HG03135 (cell line): ENCODE results near the gene ENTREP3.
"Not testable (repeated sequence)": the region's sequence is repeated elsewhere in the genome, so short reads cannot be mapped to it uniquely, and the experiment has no call there.

Experiments used
- ATAC-seq: cut with Tn5 transposase; IDR thresholded peaks from one replicate; pipeline ENCODE4 v1.9.1; 2021; ENCODE audit warnings: mild to moderate bottlenecking, moderate library complexity; ENCODE audit not compliant: unreplicated experiment

ENTREP3 gene

GRCh38 chr1:155226188-155226909 is 28.9 kb downstream of the ENTREP3 start:
- ATAC-seq, result no peak

DNA sequence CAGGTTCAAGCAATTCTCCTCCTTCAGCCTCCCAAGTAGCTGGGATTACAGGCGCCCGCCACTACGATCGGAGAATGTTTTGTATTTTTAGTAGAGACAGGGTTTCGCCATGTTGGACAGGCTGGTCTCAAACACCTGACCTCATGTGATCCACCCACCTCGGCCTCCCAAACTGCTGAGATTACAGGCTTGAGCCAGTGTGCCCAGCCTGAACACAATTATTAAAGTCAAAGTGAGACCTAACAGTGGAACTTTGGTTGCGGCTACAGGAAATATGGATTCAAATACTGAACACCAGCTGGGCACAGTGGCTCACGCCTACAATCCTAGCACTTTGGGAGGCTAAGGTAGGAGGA is 29.9 kb downstream of the ENTREP3 start:
- ATAC-seq, result not testable (repeated sequence)

GRCh38 chr1:155223047-155223446 is 32.2 kb downstream of the ENTREP3 start:
- ATAC-seq, result no peak

DNA sequence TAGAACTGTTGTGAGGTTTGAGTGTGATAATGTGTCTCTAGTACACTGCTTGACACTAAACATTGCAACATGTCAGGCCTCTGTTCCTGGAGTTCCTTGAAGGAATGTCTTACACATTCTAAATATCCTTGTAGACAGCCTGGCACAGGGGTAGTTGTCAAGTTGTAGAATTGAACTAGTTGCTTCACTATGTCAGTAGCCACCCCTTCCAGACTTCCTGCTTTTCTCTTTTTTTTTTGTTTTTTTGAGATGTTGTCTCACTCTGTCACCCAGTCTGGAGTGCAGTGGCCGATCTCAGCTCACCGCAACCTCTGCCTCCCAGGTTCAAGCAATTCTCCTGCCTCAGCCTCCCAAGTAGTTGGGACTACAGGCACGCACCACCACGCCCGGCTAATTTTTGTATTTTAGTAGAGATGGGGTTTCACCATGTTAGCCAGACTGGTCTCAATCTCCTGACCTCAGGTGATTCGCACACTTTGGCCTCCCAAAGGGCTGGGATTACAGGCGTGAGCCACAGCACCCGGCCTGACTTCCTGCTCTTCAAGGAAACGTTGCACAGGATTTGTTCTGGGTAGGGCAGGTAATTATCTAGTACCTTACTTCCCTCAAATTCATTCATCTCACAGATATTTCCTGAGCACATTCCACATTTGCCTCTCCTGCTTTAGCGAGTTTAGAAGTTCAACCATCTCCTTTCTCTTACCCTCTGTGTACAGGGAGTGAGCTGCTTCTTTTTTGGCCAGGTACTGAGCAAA is 34.9 kb downstream of the ENTREP3 start:
- ATAC-seq, result not testable (repeated sequence)

DNA sequence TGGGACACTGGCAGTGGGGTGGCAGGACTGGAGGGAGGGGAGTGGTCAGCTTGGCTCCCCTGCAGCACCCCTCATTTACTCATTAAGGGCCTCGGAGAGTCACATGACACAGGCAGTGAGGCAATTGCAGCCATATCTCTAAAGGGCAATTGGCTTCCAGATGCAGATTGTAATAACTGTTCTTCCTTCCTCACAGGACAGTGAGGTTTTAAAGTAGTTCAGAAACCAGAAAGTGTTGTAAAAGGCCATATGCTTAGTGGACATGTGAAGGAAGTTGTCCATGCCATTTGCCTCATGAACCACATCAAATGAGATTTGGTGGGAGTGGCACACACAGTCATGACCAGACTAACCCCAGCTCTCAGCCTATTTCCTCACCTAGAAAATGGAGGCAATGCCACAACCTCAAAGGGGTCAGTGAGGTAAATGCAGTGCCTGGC is 35.7 kb downstream of the ENTREP3 start:
- no peak for ATAC-seq

DNA sequence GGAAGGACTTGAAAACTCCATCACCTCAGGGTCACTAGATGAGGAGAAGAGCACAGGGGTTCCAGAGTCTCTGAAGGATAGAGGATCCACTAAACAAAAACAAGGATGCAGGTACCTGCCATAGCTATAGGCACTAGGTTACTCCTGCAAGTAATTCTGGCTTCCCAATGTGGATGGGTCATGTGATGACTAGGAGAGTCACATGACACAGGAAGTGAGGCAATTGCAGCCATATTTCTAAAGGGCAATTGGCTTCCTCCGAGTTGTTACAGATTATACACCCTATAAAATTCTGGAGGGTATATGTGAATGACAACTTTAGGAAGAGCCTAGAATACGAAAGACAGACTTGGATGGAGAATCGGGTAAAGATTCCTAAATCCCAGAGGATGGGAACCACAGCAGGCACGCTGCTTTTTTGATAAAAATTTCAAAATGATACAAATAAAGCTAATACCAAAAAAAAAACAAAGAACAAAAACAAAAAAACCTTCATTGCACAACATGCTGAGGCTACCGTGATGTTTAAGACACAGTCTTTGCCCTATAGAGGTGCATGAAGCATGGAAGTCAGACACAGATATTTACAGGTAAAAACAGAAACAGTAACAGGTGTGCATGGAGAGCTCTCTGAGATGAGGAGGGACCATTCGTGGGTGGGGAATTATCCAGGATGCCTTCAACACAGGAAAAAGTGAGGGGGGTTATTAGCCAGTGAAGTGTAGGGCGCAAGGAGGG is 36.3 kb downstream of the ENTREP3 start:
- ATAC-seq, result no peak

- ATAC-seq, result not testable (repeated sequence)
These were observed 40.6 kb downstream of the ENTREP3 start for GRCh38 chr1:155214702-155215101.

DNA sequence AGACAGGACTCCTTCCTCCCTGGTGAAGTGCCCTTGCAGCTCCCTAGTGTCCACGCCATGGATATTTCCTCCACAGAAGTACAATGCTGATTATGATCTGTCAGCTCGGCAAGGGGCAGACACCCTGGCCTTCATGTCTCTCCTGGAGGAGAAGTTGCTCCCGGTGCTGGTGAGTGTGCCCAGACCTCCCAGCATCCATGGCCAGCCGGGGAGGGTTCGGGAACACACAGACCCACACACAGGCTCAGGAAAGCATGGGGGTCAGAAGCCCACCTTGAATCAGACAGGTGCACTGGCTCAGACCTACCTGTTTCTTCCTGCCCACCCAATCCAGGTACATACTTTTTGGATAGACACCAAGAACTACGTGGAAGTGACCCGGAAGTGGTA is 43.2 kb downstream of the ENTREP3 start:
- ATAC-seq, result not testable (repeated sequence)

- ATAC-seq, result not testable (repeated sequence)
These were observed 43.8 kb downstream of the ENTREP3 start for GRCh38 chr1:155211381-155212050.

GRCh38 chr1:155210314-155211104 is 44.8 kb downstream of the ENTREP3 start:
- no peak for ATAC-seq

DNA sequence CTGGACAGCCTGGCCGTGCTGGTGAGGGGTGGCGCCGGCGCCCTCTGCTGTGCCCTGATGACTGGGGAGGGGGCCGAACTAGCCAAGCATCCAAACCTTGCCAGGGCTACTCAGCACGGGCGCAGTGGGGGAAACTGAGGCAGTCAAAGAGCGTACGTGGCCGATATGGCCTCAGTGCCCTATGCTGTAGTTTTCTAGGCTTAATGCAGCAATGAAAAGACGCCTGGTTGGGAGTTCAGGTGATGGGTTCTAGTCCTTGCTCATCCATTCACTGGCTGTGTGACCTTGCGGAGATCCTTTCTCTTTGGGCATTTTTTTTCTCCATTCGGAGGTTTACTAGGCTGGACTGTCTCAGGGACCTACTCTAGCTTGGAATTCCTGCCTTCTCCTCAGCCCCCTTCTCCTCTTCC is 46.0 kb downstream of the ENTREP3 start:
- no peak for ATAC-seq

DNA sequence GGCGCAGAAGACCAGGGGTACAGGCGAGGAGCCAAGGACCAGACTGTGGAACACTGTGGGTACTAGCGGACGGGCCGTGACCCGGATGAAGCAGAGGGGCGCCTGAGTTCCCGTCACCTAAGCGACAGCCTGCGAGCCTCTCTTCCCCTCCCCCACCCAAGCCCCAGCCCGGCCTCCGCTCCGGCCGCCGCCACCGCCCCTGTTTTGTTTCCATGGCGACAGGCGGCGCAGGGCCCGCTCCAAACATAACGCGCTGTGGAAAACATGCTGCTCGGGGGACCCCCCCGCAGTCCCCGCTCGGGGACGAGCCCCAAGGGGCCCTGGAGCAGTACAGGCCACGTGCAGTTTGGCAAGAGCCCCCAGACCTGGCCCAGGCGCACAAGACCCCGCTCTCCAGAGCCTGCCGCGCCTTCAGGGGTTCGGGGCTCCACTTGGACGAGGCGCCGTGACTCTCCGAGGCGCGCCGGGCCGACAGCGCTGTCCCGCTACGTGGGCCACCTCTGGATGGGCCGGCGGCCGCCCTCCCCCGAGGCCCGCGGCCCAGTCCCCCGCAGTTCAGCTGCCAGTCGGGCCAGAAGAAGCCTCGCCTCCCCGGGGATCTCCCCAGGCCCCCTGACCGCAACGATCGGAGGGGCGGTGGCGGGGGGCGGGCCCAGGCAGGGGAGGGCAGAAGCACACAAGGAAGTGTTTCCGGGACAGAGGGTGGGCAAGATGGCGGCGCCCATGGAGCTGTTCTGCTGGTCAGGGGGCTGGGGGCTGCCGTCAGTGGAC is 46.6 kb downstream of the ENTREP3 start, which contains the start of gene MTX1:
MTX1 (plus strand) TSS at position 155 of the 771 bp plus-strand sequence; CDS start at position 265, 110 bp downstream.
- ATAC-seq, result peak; percentile 71

DNA sequence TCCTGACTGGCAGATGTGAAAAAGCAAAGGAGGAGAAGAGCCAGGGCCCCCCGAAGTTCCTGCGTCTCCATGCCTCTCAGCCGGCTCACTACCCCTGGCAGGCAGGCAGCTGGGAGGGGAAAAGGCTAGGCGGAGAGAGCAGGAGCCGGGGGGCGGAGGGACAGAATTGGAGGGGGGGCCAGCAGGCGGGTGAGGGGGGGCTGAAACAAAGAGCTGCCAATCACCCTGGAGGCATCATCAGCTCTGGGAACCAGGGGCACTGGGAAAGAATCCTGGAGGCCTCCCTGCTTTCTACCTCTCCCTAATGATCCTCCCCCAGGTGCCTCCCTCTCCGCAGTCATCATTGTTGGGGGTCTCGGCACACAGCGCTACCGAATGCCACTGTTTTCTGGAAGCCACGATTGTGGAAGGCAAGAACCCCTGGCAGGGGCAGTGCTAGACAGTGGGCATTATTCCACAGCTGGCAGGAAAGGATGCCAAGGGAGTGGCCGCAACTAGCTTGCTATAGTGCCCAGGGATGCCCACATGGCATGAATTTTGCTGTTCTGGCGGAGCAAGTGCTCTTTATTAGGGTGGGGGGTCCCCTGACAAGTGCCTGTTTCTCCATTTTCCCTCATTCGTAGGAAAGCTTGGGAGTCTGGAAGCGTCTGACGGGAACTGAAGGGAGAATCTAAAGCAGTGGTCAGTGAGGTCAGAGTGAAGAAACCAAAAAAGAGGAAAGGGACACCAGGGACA is 47.3 kb downstream of the ENTREP3 start, which contains the start of gene THBS3:
THBS3 (minus strand) TSS at position 92 of the 735 bp plus-strand sequence; CDS start at position 71, 21 bp downstream.
- no peak for ATAC-seq

DNA sequence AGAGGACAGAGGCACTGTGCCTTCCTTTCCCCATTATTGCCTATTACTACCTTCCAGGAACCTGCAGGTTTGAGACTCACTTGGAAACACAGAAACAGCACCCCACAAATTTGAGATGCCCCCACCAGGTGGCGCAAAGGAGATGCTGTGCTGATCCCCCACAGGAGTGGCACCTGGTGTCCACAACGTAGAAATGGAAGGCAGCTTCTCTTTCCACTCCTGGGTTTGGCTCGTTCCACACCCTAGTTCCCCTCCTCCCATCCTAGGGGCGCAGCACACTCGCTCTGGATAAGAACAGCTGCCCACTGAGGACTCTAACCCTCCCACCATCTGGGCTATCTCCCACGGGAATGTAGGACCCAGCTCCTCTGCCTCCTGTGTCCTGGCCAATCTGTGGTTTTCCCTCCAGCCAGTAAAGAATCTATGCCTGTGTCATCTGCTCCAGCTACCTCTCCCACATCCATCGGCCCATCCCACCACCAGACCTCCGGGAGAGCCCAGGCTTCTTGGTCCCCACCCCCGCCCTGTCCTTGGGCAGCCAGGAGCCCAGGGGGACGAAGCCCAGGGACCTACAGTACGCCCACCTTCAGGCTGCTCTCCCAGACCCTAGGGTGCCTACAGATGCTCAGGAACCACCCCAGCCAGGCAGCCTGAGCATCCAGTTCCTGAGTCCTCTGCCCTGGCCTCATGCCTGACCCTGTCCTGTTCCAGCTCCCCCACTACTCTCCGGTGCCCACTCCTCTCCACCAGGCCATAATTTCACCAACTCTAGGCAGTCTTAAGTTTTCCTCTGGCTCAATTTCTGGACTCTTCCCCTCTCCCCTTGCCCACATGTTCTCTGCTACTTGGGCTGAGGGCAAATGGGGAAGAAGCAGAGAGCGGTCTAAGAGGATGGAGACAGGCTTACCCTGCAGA is 48.1 kb downstream of the ENTREP3 start:
- peak; percentile 38 for ATAC-seq

- no peak for ATAC-seq
These were observed 49.2 kb downstream of the ENTREP3 start for GRCh38 chr1:155205969-155206593.

GRCh38 chr1:155205035-155205434 is 50.2 kb downstream of the ENTREP3 start:
- ATAC-seq, result no peak
